ENCODE results near the gene FOSL2.

FOSL2 gene

GRCh38 chr2:28352610-28353195 is 40.0 kb upstream of the FOSL2 start:
- TF ChIP-seq CEBPB (IDR thresholded peaks at IDR 0.05) (no peak), NFIC (IDR thresholded peaks at IDR 0.05) (no peak), REST (IDR thresholded peaks at IDR 0.05; ENCODE audit: low read depth) (no peak), EP300 (IDR thresholded peaks at IDR 0.05; ENCODE audit: borderline replicate concordance) (no peak), ZBTB7A (IDR thresholded peaks at IDR 0.05; ENCODE audit: low read depth) (no peak), FOXM1 (IDR thresholded peaks at IDR 0.05; ENCODE audit: borderline replicate concordance, low read depth) (no peak), MAX (IDR thresholded peaks at IDR 0.05) (no peak), CREB1 (IDR thresholded peaks at IDR 0.05; ENCODE audit: low read depth) (no peak)

GRCh38 chr2:28354920-28355520 is 37.6 kb upstream of the FOSL2 start:
- TF ChIP-seq RAD21 (IDR thresholded peaks at IDR 0.05; ENCODE audit: low read depth) (no peak), NFIC (IDR thresholded peaks at IDR 0.05) (no peak), FOXM1 (IDR thresholded peaks at IDR 0.05; ENCODE audit: borderline replicate concordance, low read depth) (no peak), ZBTB7A (IDR thresholded peaks at IDR 0.05; ENCODE audit: low read depth) (no peak), TEAD4 (IDR thresholded peaks at IDR 0.05) (no peak), USF1 (IDR thresholded peaks at IDR 0.05) (no peak), CREB1 (IDR thresholded peaks at IDR 0.05; ENCODE audit: low read depth) (no peak), EGR1 (IDR thresholded peaks at IDR 0.05) (no peak)

GRCh38 chr2:28355521-28356094 is 37.0 kb upstream of the FOSL2 start:
- peak; percentile 54; the same call in 1 of the 2 replicates for TF ChIP-seq NFIC (IDR thresholded peaks at IDR 0.05)
- TF ChIP-seq YY1 (IDR thresholded peaks at IDR 0.05; ENCODE audit: low read depth), result no peak
- no peak for TF ChIP-seq ZBTB7A (IDR thresholded peaks at IDR 0.05; ENCODE audit: low read depth)

GRCh38 chr2:28356095-28356911 is 36.4 kb upstream of the FOSL2 start:
- TF ChIP-seq NFIC (IDR thresholded peaks at IDR 0.05) (peak; percentile 68; the same call in 1 of the 2 replicates), MAX (IDR thresholded peaks at IDR 0.05) (0 out of 2 replicates have a peak, but pooled peaks have one; percentile 15), TCF12 (IDR thresholded peaks at IDR 0.05; ENCODE audit: low read depth) (no peak)

GRCh38 chr2:28357055-28357454 is 35.6 kb upstream of the FOSL2 start:
- TF ChIP-seq MAX (IDR thresholded peaks at IDR 0.05) (no peak), FOXM1 (IDR thresholded peaks at IDR 0.05; ENCODE audit: borderline replicate concordance, low read depth) (no peak), NFIC (IDR thresholded peaks at IDR 0.05) (no peak), TEAD4 (IDR thresholded peaks at IDR 0.05) (no peak), REST (IDR thresholded peaks at IDR 0.05; ENCODE audit: low read depth) (no peak), CREB1 (IDR thresholded peaks at IDR 0.05; ENCODE audit: low read depth) (no peak), USF1 (IDR thresholded peaks at IDR 0.05) (no peak), EP300 (IDR thresholded peaks at IDR 0.05; ENCODE audit: borderline replicate concordance) (no peak), TAF1 (IDR thresholded peaks at IDR 0.05; ENCODE audit: low read depth) (no peak), YY1 (IDR thresholded peaks at IDR 0.05; ENCODE audit: low read depth) (no peak), ZBTB7A (IDR thresholded peaks at IDR 0.05; ENCODE audit: low read depth) (no peak), TCF12 (IDR thresholded peaks at IDR 0.05; ENCODE audit: low read depth) (no peak), CEBPB (IDR thresholded peaks at IDR 0.05) (no peak)
